ENCODE measurements around the gene COL4A2.

The COL4A2 gene

GRCh38 chr13:110272227-110272626 lies 34.9 kb upstream of the COL4A2 start:
- no peak for DNase-seq (ENCODE audit: low read depth in 2 of 2)

DNA sequence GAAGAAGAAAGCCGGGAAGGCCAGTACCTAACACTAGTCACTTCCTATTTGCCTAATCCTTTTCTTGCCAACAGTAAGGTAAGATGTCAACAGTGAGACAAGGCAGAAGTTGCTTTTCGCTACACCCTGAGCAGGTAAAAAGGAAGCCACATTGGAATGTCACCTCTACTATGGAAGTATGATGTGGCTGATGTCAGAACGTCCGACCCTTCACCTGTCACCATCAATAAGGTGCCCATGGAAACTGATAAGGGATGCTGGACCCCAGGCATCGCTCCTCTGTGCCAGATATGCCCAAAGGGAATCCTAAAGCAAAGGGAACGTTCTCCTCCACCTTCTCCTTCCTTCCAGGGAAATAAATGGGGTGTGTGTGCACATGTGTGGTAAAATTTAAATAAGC lies 34.4 kb upstream of the COL4A2 start:
- no peak for DNase-seq (ENCODE audit: low read depth in 2 of 2)

DNA sequence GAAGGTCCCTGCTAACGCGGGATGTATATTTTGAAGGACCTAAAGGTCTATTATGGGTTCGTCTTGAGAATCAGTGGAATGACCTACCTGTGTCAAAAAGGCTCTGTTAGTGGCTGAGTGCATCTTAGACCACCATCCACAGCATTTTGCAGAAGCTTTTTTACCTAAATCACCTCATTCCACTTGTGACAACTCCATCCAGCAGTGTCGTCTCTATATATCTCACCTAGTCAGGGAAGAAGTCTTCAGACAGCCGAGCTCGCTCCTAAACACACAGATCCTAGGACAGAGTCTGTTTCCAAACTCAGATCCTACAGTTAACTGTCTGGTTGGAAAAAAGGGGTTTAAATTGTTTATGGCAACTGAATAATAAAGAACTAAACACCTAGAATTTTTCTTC lies 33.8 kb upstream of the COL4A2 start:
- no peak for DNase-seq (ENCODE audit: low read depth in 2 of 2)

DNA sequence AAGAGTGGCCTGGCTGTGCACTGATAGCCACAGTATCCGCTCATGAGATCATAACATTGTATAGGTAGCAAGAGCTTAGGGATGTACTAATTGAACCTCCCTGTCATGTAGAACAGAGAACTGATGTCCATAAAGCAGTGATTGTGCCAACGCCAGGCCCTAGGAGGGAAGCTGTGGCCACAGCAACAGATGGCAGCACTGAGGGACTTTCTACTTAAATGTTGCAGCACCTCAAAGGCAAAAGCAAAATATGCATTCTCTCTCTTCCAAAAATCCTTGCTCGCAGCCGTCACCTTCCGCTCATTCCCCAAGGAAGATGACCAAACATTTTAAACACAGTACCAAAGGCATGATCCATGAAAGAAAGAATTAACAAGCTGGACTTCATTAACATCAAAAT lies 32.4 kb upstream of the COL4A2 start:
- DNase-seq (ENCODE audit: low read depth in 2 of 2), result no peak

DNA sequence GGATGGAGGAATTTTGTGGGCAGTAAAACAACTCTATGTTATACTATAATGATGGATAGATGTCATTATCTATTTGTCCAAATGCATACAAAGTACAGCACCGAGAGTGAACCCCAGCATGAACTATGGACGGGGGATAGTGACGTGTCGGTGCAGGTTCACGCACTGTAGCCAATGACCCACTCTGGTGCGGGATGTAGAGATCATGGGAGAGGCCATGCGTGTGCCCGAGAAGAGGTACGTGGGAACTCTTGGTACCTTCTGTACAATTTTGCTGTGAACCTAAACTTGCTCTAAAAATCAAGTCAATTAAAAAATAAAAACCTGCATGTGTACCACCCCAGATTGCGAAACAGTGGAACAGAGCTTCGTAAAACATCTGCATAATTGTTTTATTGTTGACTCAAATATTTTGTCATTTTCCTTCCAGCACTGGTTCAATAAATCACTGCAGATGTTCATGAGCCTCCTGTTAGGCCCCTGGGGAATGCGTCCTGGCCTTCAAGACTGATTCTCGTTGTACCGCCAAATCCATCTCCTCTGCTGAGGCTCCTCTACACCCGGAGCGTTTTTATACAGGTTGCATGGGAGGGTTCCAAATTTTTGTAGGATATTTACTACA lies 31.0 kb upstream of the COL4A2 start:
- no peak for DNase-seq (ENCODE audit: low read depth in 2 of 2)

DNA sequence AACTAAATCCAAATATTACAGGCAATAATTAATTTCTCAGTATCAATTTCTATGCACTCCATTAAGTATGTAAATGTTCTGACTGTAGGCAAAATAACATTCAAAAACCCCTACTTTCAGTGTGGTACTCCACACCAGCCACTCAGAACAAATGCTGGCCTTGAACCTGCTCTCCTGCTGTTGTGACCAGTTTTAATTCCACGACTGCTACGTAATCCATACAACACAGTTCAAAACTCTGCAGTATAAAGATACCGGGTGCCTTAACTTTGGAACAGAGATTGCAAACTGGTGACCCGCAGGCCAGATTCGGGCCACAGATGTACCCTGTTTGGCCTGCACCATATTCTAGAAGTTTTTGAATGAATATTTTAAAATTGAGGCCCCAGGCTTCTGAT lies 30.5 kb upstream of the COL4A2 start:
- DNase-seq (ENCODE audit: low read depth in 2 of 2), result no peak

GRCh38 chr13:110277357-110277975 lies 29.6 kb upstream of the COL4A2 start:
- no peak for DNase-seq (ENCODE audit: low read depth in 2 of 2)

DNA sequence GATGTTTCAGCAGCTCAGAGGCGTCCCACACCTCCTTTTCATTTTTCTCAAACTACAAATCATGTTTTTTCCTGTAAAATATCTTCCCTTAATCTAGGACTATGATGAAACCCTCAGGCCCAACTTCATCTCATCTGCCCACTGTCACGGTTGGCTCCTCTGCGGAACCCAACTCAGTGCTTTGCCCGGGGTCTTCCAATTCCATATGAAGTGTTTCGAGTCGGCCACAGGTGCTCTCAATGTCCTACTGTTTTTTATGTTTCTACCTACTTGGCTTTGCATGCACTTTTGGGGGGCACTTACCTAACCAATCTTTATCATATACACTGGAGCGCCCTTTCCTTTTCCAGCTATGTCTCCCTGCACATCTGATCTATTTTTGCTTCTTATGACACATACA lies 28.2 kb upstream of the COL4A2 start:
- no peak for DNase-seq (ENCODE audit: low read depth in 2 of 2)

DNA sequence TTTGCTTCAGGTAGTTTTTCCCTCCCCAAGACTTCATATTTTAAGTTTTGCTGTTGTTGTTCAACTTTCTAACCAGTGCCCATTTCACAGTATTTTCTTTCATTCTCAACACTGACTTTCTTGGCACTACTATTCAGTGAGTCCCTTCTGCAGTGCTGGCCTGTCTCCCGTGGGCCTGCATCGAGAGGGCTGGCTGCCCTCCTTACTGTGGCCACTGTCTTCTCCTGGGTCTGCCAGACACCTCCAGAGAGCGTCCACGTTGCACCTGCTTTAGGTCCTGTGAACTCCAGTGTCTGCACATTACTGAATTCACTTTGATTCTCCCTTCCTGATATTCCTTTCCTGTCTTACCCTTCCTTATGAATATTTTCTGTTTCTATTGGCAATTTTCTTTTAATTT lies 27.4 kb upstream of the COL4A2 start:
- DNase-seq (ENCODE audit: low read depth in 2 of 2), result no peak

- no peak for DNase-seq (ENCODE audit: low read depth in 2 of 2)
Measured at GRCh38 chr13:110280231-110280813, 26.8 kb upstream of the COL4A2 start.

- DNase-seq (ENCODE audit: low read depth in 2 of 2), result no peak
Measured at GRCh38 chr13:110280985-110281688, 25.9 kb upstream of the COL4A2 start.

DNA sequence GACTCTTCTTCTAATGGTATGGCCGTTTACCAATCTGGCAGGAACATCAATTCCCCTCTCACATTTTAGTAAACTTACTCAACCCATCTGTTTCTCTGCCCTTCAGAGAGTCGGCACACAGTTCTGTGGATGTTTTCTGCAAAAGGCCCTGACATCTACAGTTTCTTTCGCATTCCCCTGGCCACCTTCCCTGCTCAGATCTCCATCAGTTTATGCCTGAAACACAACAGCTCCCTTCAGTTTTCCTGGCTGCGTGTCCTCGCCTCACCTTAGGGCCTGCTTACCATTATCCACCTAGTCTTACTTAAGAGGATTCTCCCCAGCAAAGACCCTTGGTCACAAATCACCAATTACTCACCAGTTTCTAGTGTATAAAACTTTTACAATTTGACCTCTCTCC lies 25.3 kb upstream of the COL4A2 start:
- DNase-seq (ENCODE audit: low read depth in 2 of 2), result no peak

- DNase-seq (ENCODE audit: low read depth in 2 of 2), result no peak
Measured at GRCh38 chr13:110282316-110282841, 24.7 kb upstream of the COL4A2 start.

DNA sequence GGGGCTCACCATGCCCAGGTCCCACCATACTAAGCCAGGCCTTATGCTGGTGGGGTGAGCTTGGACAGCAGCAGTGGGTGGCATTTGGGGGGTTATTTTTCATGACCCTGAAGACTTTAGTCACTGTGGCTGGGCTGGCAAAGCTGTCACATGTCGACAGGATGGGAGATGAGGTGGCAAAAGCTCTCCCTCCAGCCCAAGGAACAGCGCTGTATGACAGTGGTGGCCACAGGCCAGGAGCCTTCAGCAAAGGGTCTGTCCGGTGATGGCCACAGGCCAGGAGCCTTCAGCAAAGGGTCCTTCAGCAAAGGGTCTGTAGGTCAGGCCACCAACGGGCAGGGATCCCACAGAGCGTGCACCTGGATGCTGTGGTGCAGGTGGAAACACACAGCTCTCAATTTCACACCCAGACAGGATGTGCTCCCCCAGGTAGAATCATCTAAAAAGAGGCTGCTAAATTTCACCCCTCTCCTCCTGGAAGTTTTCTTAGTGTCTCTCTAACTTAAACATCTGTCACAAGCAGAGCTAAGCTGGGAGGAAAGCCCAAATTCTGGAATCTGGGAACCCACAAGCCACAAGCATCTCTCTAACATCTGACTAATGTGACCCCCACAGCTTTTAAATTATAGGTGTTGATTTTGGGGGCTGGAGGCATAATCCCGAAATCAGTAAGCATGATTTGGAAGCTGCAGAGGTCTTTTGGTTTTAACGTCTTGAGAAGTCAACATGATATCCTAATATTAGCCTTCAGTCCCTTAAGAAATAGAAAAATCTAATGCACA lies 23.2 kb upstream of the COL4A2 start:
- DNase-seq (ENCODE audit: low read depth in 2 of 2), result peak; percentile 96

- DNase-seq (ENCODE audit: low read depth in 2 of 2), result no peak
Measured at GRCh38 chr13:110284779-110285484, 22.2 kb upstream of the COL4A2 start.

GRCh38 chr13:110285991-110286832 lies 20.9 kb upstream of the COL4A2 start:
- DNase-seq (ENCODE audit: low read depth in 2 of 2), result no peak

GRCh38 chr13:110286833-110287819 lies 20.0 kb upstream of the COL4A2 start:
- no peak for DNase-seq (ENCODE audit: low read depth in 2 of 2)

- DNase-seq (ENCODE audit: low read depth in 2 of 2), result no peak
Measured at GRCh38 chr13:110289174-110289573, 17.9 kb upstream of the COL4A2 start.

GRCh38 chr13:110289661-110290060 lies 17.4 kb upstream of the COL4A2 start:
- no peak for DNase-seq (ENCODE audit: low read depth in 2 of 2)

Data from fibroblast of skin of left quadriceps (primary cell).